SU-DHL-6 (cell line): Measurements from ENCODE around the gene RPS6KB2.

ENCODE experiments used
- H2AFZ ChIP-seq: fragments of 200-600 bp; sonication (generic); 2 replicates; pipeline ENCODE4 v1.6.1; 2014; ENCODE audit warnings: low read depth, mild to moderate bottlenecking, moderate library complexity, mixed read lengths, antibody characterized with exemption, low read length; ENCODE audit not compliant: severe bottlenecking
- H3F3A ChIP-seq: fragments of 200-600 bp; shearing (Covaris generic); 2 replicates; pipeline ENCODE4 v1.6.0; 2016; ENCODE audit warnings: antibody characterized with exemption, mild to moderate bottlenecking; ENCODE audit not compliant: insufficient read depth
- H3K27ac ChIP-seq: fragments of 200-600 bp; sonication (generic); 2 replicates; pipeline ENCODE4 v1.5.1; 2016; ENCODE audit warnings: low read depth, mild to moderate bottlenecking, low read length, moderate library complexity, mixed read lengths
- H3K27me3 ChIP-seq: fragments of 200-600 bp; sonication (generic), shearing (Covaris generic); 2 replicates; pipeline ENCODE4 v1.6.0; 2014; ENCODE audit warnings: mild to moderate bottlenecking, low read length
- H3K36me3 ChIP-seq: fragments of 200-600 bp; sonication (generic); 2 replicates; pipeline ENCODE4 v1.6.1; 2014; ENCODE audit warnings: mild to moderate bottlenecking, low read length, mixed read lengths
- H3K4me2 ChIP-seq: fragments of 300-600, 200-600 bp; shearing (Covaris generic), sonication (generic); 2 replicates; pipeline ENCODE4 v1.6.0; 2014; ENCODE audit warnings: low read length, low read depth, mild to moderate bottlenecking; ENCODE audit not compliant: poor library complexity, severe bottlenecking
- H3K4me3 ChIP-seq: fragments of 200-600 bp; sonication (generic); 2 replicates; pipeline ENCODE4 v1.5.1; 2014; ENCODE audit warnings: antibody characterized with exemption, low read length, mild to moderate bottlenecking, mixed read lengths; ENCODE audit not compliant: insufficient read depth, poor library complexity, severe bottlenecking
- H3K79me2 ChIP-seq: fragments of 200-600 bp; sonication (generic); 2 replicates; pipeline ENCODE4 v1.6.1; 2014; ENCODE audit warnings: mild to moderate bottlenecking, low read length, moderate library complexity; ENCODE audit not compliant: insufficient read depth
- H3K9ac ChIP-seq: fragments of 200-600 bp; sonication (generic); 2 replicates; pipeline ENCODE4 v1.7.0; 2014; ENCODE audit warnings: mild to moderate bottlenecking, low read length
- H3K9me2 ChIP-seq: fragments of 200-600 bp; sonication (generic); replicated peaks from 2 replicates; pipeline ENCODE4 v1.6.1; 2014; ENCODE audit warnings: low read length; ENCODE audit not compliant: insufficient read depth
- H3K9me3 ChIP-seq: fragments of 200-600 bp; sonication (generic); 2 replicates; pipeline ENCODE4 v1.6.1; 2014; ENCODE audit warnings: low read length, mixed read lengths; ENCODE audit not compliant: insufficient read depth
- H4K20me1 ChIP-seq: fragments of 200-600 bp; sonication (generic); 2 replicates; pipeline ENCODE4 v1.6.1; 2014; ENCODE audit warnings: low read depth, mild to moderate bottlenecking, antibody characterized with exemption, low read length, moderate library complexity, mixed read lengths
- EZH2phosphoT487 ChIP-seq: fragments of 200-600 bp; sonication (generic), shearing (Covaris generic); conservative IDR thresholded peaks from 2 replicates; pipeline ENCODE4 v1.6.1; 2018; ENCODE audit warnings: mild to moderate bottlenecking, antibody characterized with exemption, low read length, moderate library complexity, mixed read lengths
- TF ChIP-seq, protein P1 (sequence below): fragments of 200-600 bp; sonication (generic); IDR thresholded peaks from one replicate; pipeline ENCODE4 v1.5.1; 2017; ENCODE audit warnings: antibody characterized with exemption, mild to moderate bottlenecking, low read length, moderate library complexity; ENCODE audit not compliant: insufficient read depth, poor library complexity, severe bottlenecking

The RPS6KB2 gene

DNA sequence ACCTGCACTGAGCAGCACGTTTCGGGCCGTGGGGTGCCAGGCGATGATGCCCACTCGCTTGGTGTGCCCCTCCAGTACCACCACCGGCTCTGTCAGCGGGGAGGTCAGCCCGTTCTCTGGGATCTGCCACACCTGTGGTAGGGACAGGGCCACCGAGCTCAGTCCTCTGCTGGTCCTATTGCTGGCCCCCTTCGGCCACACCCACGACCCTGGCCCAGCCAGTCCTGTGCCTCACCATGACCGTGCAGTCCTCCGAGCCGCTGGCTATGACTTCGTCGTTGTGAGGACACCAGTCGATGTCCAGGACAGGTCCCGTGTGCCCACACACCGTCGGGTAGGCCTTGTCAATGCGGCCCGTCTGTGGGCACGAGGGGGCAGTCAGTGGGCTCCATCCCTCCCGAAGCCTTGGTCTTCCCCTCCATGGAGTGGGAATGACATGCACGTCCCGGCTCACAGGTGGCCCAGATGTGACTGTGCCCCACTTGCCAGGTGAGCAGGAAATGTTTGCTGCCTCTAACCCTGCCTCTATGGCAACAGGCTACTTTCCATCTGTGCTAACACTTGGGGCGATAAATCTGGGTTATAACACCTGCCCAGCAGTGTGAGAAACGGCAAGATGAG lies 13.5 kb downstream of the RPS6KB2 start:
- no peaks in the 10 kb centered on the region for H3K27me3 ChIP-seq
- no peaks in the 10 kb centered on the region for H3K9me2 ChIP-seq
- H3K9me3 ChIP-seq = no peaks in the 10 kb centered on the region
- H3K36me3 ChIP-seq = no peaks in the 10 kb centered on the region
- H3K27ac ChIP-seq = peak overlapping the region; percentile 100
- peak overlapping the region; percentile 73 for H3K4me2 ChIP-seq
- peaks cover 80% of the 10 kb centered on the region for H3F3A ChIP-seq
- peaks cover 18% of the 10 kb centered on the region; the same call in 1 of the 2 replicates for H3K79me2 ChIP-seq
- no peak overlapping the region for H2AFZ ChIP-seq
- no peaks in the 10 kb centered on the region for H4K20me1 ChIP-seq
- no peak for TF ChIP-seq EZH2phosphoT487
- H3K4me3 ChIP-seq = no peak overlapping the region
- H3K9ac ChIP-seq = no peak overlapping the region

DNA sequence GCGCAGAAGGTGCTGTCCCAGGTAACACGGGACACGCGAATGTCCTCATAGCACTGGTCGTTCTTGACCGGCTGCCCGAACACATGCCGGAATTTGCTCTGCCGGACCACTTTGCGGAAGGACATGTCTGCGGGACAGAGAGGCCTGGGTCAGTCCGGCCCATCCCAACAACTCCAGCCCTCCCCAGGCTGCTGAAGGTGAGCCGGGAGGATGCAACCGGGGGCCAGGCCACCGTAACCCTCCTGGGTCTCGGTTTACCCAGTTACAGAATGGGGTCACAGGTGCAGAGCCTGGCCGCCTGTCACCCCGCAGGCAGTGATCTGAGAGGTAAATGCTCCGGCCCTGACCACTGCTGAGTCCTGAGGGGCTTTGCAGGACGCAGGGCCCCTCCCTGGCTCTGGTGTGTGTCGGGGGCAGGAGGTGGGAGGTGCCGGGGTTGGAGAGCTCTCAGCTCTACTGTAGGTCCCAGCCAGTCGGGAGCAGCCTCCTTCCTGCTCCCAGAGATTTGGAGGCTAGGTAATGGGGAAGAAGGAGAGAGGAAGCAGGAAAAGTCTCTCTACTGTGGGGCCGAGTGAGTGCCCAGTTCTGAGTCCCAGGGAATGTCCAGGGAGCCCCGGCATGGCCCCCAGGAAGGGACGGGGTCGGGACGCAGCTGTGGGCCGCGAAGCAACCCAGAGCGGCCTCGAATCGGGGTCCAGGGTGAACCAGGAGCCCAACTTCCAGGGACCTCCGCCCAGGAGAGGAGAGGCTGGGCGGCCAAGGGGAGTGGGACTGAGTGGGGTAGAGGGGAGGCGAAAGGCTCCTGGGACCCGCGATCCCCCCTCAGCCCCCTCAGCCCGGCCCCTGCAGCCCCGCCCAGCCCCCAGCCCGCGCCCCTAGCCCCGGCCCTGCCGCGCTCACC lies 14.5 kb downstream of the RPS6KB2 start:
- Histone ChIP-seq H3K9ac (peak overlapping the region; percentile 63), H3K79me2 (peaks cover 17% of the 10 kb centered on the region; the same call in 1 of the 2 replicates), H3K9me3 (no peaks in the 10 kb centered on the region), H4K20me1 (no peaks in the 10 kb centered on the region), H3K4me3 (peak overlapping the region; percentile 46), H3K9me2 (no peaks in the 10 kb centered on the region), H3K27ac (peak overlapping the region; percentile 100), H3F3A (peaks cover 74% of the 10 kb centered on the region), H3K36me3 (no peaks in the 10 kb centered on the region), H2AFZ (no peak overlapping the region), H3K4me2 (peak overlapping the region; percentile 73), H3K27me3 (no peaks in the 10 kb centered on the region)
- TF ChIP-seq, protein P1, sequence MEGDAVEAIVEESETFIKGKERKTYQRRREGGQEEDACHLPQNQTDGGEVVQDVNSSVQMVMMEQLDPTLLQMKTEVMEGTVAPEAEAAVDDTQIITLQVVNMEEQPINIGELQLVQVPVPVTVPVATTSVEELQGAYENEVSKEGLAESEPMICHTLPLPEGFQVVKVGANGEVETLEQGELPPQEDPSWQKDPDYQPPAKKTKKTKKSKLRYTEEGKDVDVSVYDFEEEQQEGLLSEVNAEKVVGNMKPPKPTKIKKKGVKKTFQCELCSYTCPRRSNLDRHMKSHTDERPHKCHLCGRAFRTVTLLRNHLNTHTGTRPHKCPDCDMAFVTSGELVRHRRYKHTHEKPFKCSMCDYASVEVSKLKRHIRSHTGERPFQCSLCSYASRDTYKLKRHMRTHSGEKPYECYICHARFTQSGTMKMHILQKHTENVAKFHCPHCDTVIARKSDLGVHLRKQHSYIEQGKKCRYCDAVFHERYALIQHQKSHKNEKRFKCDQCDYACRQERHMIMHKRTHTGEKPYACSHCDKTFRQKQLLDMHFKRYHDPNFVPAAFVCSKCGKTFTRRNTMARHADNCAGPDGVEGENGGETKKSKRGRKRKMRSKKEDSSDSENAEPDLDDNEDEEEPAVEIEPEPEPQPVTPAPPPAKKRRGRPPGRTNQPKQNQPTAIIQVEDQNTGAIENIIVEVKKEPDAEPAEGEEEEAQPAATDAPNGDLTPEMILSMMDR = no peak
- no peak for TF ChIP-seq EZH2phosphoT487

DNA sequence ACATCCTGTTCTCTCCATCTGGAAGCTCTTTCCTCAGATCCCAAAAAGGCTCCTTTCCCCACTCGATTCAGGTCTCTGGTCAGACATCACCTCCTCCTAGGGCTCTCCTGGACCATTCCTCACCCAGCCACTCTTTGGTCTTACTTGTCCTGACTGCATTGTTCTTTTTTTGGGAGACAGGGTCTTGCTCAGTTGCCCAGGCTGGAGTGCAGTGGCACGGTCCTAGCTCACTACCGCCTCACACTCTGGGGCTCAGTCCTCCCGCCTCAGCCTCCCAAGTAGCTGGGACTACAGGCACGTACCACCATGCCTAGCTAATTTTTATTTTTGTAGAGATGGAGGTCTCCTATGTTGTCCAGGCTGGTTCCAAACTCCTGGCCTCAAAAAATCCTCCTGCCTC lies 17.2 kb downstream of the RPS6KB2 start:
- peak overlapping the region; percentile 63 for H3K9ac ChIP-seq
- no peaks in the 10 kb centered on the region for H3K36me3 ChIP-seq
- H3K9me2 ChIP-seq = no peaks in the 10 kb centered on the region
- peak overlapping the region; percentile 73 for H3K4me2 ChIP-seq
- H4K20me1 ChIP-seq = no peaks in the 10 kb centered on the region
- no peak for TF ChIP-seq EZH2phosphoT487
- TF ChIP-seq, protein P1 = no peak
- peaks cover 55% of the 10 kb centered on the region for H3F3A ChIP-seq
- H3K4me3 ChIP-seq = no peak overlapping the region
- H3K9me3 ChIP-seq = no peaks in the 10 kb centered on the region
- H3K27me3 ChIP-seq = no peaks in the 10 kb centered on the region
- H3K27ac ChIP-seq = peak overlapping the region; percentile 100
- H3K79me2 ChIP-seq = no peaks in the 10 kb centered on the region
- no peak overlapping the region for H2AFZ ChIP-seq
